SK-N-SH (cell line): ENCODE results near the gene TDP1. TPM values are rescaled to one million over a fixed set of nuclear protein-coding genes. Genes with fewer than 3 reads are reported as not detected.

ENCODE experiments used
- CTCF ChIA-PET: fragments of 300-600, 350-600 bp; formaldehyde crosslinking; extraction: SDS; loops from one replicate; lab custom pipeline; 2021; lab: Yijun Ruan, JAX
- POLR2A ChIA-PET: fragments of 350-600 bp; sonication (Branson Sonifier 250); formaldehyde crosslinking; extraction: SDS; loops from one replicate; lab custom pipeline; 2020; ENCODE audit warnings: antibody characterized with exemption, inconsistent platforms; lab: Yijun Ruan, JAX
- DNase-seq: peaks from one replicate; pipeline ENCODE4 v3.0.0; 2012
- H2AFZ ChIP-seq: fragments of 200-600 bp; sonication (generic); 2 replicates; pipeline ENCODE4 v1.8.1; 2016; ENCODE audit warnings: antibody characterized with exemption, mild to moderate bottlenecking, low read depth
- H3F3A ChIP-seq: fragments of 200-600 bp; sonication (generic); replicated peaks from 2 replicates; pipeline ENCODE3; 2016; ENCODE audit warnings: antibody characterized with exemption, mild to moderate bottlenecking; ENCODE audit not compliant: insufficient read depth
- H3K27ac ChIP-seq, 2 experiments: fragments of 200-500 bp in 1 of 2; fragments of 200-600 bp in 1 of 2; sonication (Bioruptor generic) in 1 of 2; sonication (generic), shearing (Covaris generic) in 1 of 2; 2 replicates each; pipeline versions ENCODE4 v1.5.1 to v1.6.1; 2014 to 2016; ENCODE audit warnings: low read depth in 2 of 2, inconsistent platforms in 1 of 2, low read length in 1 of 2, mild to moderate bottlenecking in 1 of 2, mixed read lengths in 1 of 2
- H3K27me3 ChIP-seq: fragments of 200-600 bp; sonication (generic), shearing (Covaris generic); 2 replicates; pipeline ENCODE4 v1.6.1; 2016; ENCODE audit warnings: mixed run types; ENCODE audit not compliant: insufficient read depth
- H3K36me3 ChIP-seq, 2 experiments: fragments of 200-500 bp in 1 of 2; fragments of 200-600 bp in 1 of 2; sonication (Bioruptor generic) in 1 of 2; sonication (generic) in 1 of 2; replicated peaks in 1 of 2; 2 replicates each; pipeline versions ENCODE3 to v1.5.1; 2014 to 2016; ENCODE audit warnings: low read length in 1 of 2, mild to moderate bottlenecking in 1 of 2; ENCODE audit not compliant: insufficient read depth in 2 of 2, control insufficient read depth in 1 of 2
- H3K4me1 ChIP-seq, 2 experiments: fragments of 200-500 bp in 1 of 2; fragments of 200-600 bp in 1 of 2; sonication (Bioruptor generic) in 1 of 2; sonication (generic), shearing (Covaris generic) in 1 of 2; 2 replicates each; pipeline versions ENCODE4 v1.5.1 to v1.6.1; 2014 to 2016; ENCODE audit warnings: low read depth in 1 of 2, low read length in 1 of 2, mixed run types in 1 of 2; ENCODE audit not compliant: insufficient read depth in 2 of 2, control insufficient read depth in 1 of 2
- H3K4me2 ChIP-seq: fragments of 200-600 bp; sonication (generic), shearing (Covaris generic); 2 replicates; pipeline ENCODE4 v1.6.1; 2017; ENCODE audit warnings: mixed run types
- H3K4me3 ChIP-seq, 2 experiments: fragments of 200-500 bp in 1 of 2; fragments of 200-600 bp in 1 of 2; sonication (Bioruptor generic) in 1 of 2; sonication (generic), shearing (Covaris generic) in 1 of 2; 2 replicates each; pipeline versions ENCODE4 v1.5.1 to v1.8.1; 2014 to 2016; ENCODE audit warnings: low read depth in 2 of 2, inconsistent platforms in 1 of 2, low read length in 1 of 2, mild to moderate bottlenecking in 1 of 2, mixed read lengths in 1 of 2, moderate library complexity in 1 of 2
- H3K79me2 ChIP-seq: fragments of 200-600 bp; sonication (generic); 2 replicates; pipeline ENCODE4 v1.8.1; 2017; ENCODE audit warnings: mild to moderate bottlenecking; ENCODE audit not compliant: insufficient read depth
- H3K9ac ChIP-seq: fragments of 200-600 bp; sonication (generic); 2 replicates; pipeline ENCODE4 v1.6.1; 2017; ENCODE audit warnings: mixed run types
- H3K9me2 ChIP-seq: fragments of 200-600 bp; sonication (generic); 2 replicates; pipeline ENCODE4 v1.6.1; 2017; ENCODE audit warnings: mixed run types
- H3K9me3 ChIP-seq: fragments of 200-600 bp; sonication (generic); 2 replicates; pipeline ENCODE4 v1.6.1; 2017; ENCODE audit warnings: mixed run types, mild to moderate bottlenecking, moderate library complexity
- H4K20me1 ChIP-seq: fragments of 200-600 bp; sonication (generic); 2 replicates; pipeline ENCODE4 v1.6.1; 2017; ENCODE audit warnings: mild to moderate bottlenecking, mixed run types; ENCODE audit not compliant: insufficient read depth
- EP300 ChIP-seq, 2 experiments: IDR thresholded peaks; 2 replicates each; pipeline versions ENCODE4 v1.4.0 to v1.6.1; 2012; ENCODE audit warnings: borderline replicate concordance in 1 of 2, low read depth in 1 of 2, low read length in 1 of 2
- FOSL2 ChIP-seq: IDR thresholded peaks from 2 replicates; pipeline ENCODE4 v1.4.0; 2012; ENCODE audit warnings: low read depth, mild to moderate bottlenecking, moderate library complexity, borderline replicate concordance
- GABPA ChIP-seq: IDR thresholded peaks from 2 replicates; pipeline ENCODE4 v1.4.0; 2012; ENCODE audit warnings: low read depth, mild to moderate bottlenecking
- GATA2 ChIP-seq: sonication (generic); formaldehyde crosslinking; IDR thresholded peaks from 2 replicates; pipeline ENCODE4 v1.5.0; 2020; ENCODE audit warnings: mild to moderate bottlenecking, missing genetic modification reagents
- MEF2A ChIP-seq: IDR thresholded peaks from 2 replicates; pipeline ENCODE4 v1.4.0; 2012; ENCODE audit warnings: low read depth, borderline replicate concordance
- RAD21 ChIP-seq: IDR thresholded peaks from 2 replicates; pipeline ENCODE4 v1.6.1; 2012; ENCODE audit warnings: mild to moderate bottlenecking, low read length
- RCOR1 ChIP-seq: fragments of 150-350 bp; IDR thresholded peaks from 2 replicates; pipeline ENCODE4 v1.6.1; 2017; ENCODE audit warnings: antibody characterized with exemption, low read length
- RFX5 ChIP-seq: IDR thresholded peaks from 2 replicates; pipeline ENCODE4 v1.6.1; 2012; ENCODE audit warnings: mild to moderate bottlenecking, improper control_type of control experiment, low read length
- SMC3 ChIP-seq: IDR thresholded peaks from 2 replicates; pipeline ENCODE4 v1.6.1; 2012; ENCODE audit warnings: low read depth, low read length, improper control_type of control experiment
- TAF1 ChIP-seq: IDR thresholded peaks from 2 replicates; pipeline ENCODE4 v1.6.1; 2012; ENCODE audit warnings: low read depth, mild to moderate bottlenecking, low read length, moderate library complexity, borderline replicate concordance
- TCF12 ChIP-seq: IDR thresholded peaks from 2 replicates; pipeline ENCODE4 v1.4.0; 2012
- TEAD4 ChIP-seq: IDR thresholded peaks from 2 replicates; pipeline ENCODE4 v1.4.0; 2012; ENCODE audit warnings: mild to moderate bottlenecking, borderline replicate concordance; ENCODE audit not compliant: insufficient read depth
- USF1 ChIP-seq: IDR thresholded peaks from 2 replicates; pipeline ENCODE4 v1.4.0; 2012; ENCODE audit warnings: low read depth, borderline replicate concordance
- YY1 ChIP-seq: IDR thresholded peaks from 2 replicates; pipeline ENCODE4 v1.4.0; 2012; ENCODE audit warnings: low read depth, mild to moderate bottlenecking
- ZBTB33 ChIP-seq: IDR thresholded peaks from 2 replicates; pipeline ENCODE4 v1.4.0; 2012; ENCODE audit warnings: low read depth, borderline replicate concordance
- WGBS: methylation state at CpG from one replicate; pipeline ENCODE4 v1.1.6; 2017; ENCODE audit warnings: low lambda C conversion rate; 5-methylcytosine and 5-hydroxymethylcytosine counted together
- polyA plus RNA-seq, 3 experiments: library from polyadenylated mRNA; depleted of rRNA; stranded (reverse); fragments of >200 nt; gene quantifications; 2 replicates each; pipeline ENCODE4 v1.2.3, GENCODE V29; 2012
- TF ChIP-seq, protein P1 (sequence below): fragments of 150-350 bp; IDR thresholded peaks from 2 replicates; pipeline ENCODE4 v1.6.1; 2016; ENCODE audit warnings: mild to moderate bottlenecking, low read depth, low read length
- TF ChIP-seq, protein P2 (sequence below): IDR thresholded peaks from 2 replicates; pipeline ENCODE4 v1.4.0; 2012; ENCODE audit warnings: low read depth

The TDP1 gene
- polyA plus RNA-seq, 1 of the 3 experiments (the other 2 are of a cell fraction): 14.5 TPM

GRCh38 chr14:89957376-89957775, 1.6 kb downstream of the TDP1 start:
- no peak overlapping the region for H2AFZ ChIP-seq
- DNase-seq: no peak
- H3K4me2 ChIP-seq: peak overlapping the region; percentile 90
- POLR2A ChIA-PET: no interaction called here
- whole genome bisulfite sequencing: 50% methylated on average over 1 of the region's 1 CpG
- peak overlapping the region in 1 of 2 experiments; percentile 89; a peak in 1 of 4 replicates for H3K4me3 ChIP-seq
- H3K9ac ChIP-seq: peak overlapping the region; percentile 92; the same call in 1 of the 2 replicates
- peaks cover 24% of the 10 kb centered on the region for H3F3A ChIP-seq
- H3K9me2 ChIP-seq: no peaks in the 10 kb centered on the region
- peaks cover 10 to 11% of the 10 kb centered on the region in 2 experiments; a peak in 3 of 4 replicates for H3K4me1 ChIP-seq
- CTCF ChIA-PET: interaction anchor here (1.5 to 12.3 kb wide), 5 partner anchors 15 to 278 kb away, joined by 3 to 112 read pairs (median 10); no protein-coding TSS in a partner anchor
- no peaks in the 10 kb centered on the region for H3K9me3 ChIP-seq
- H3K36me3 ChIP-seq: peaks cover 21 to 23% of the 10 kb centered on the region in 2 experiments
- TF ChIP-seq RCOR1: no peak
- H3K27me3 ChIP-seq: no peaks in the 10 kb centered on the region
- peaks cover 72% of the 10 kb centered on the region; the same call in 1 of the 2 replicates for H3K79me2 ChIP-seq
- H3K27ac ChIP-seq: peak overlapping the region in 1 of 2 experiments; percentile 94; a peak in 1 of 4 replicates
- H4K20me1 ChIP-seq: peaks cover 3% of the 10 kb centered on the region; the same call in 1 of the 2 replicates

GRCh38 chr14:89957791-89958190, 2.1 kb downstream of the TDP1 start:
- no peaks in the 10 kb centered on the region for H3K9me2 ChIP-seq
- TF ChIP-seq, protein P1, sequence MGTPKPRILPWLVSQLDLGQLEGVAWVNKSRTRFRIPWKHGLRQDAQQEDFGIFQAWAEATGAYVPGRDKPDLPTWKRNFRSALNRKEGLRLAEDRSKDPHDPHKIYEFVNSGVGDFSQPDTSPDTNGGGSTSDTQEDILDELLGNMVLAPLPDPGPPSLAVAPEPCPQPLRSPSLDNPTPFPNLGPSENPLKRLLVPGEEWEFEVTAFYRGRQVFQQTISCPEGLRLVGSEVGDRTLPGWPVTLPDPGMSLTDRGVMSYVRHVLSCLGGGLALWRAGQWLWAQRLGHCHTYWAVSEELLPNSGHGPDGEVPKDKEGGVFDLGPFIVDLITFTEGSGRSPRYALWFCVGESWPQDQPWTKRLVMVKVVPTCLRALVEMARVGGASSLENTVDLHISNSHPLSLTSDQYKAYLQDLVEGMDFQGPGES: no peak
- TF ChIP-seq, protein P2, sequence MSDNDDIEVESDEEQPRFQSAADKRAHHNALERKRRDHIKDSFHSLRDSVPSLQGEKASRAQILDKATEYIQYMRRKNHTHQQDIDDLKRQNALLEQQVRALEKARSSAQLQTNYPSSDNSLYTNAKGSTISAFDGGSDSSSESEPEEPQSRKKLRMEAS: no peak
- TF ChIP-seq USF1 (no peak), RFX5 (no peak), GATA2 (CRISPR knock-in tag) (no peak), SMC3 (no peak), TEAD4 (no peak), ZBTB33 (no peak), GABPA (no peak), YY1 (no peak), TAF1 (no peak), MEF2A (no peak), EP300 (IDR thresholded peaks at IDR 0.05; ENCODE audit: borderline replicate concordance in 1 of 2, low read depth in 1 of 2, low read length in 1 of 2) (no peak), TCF12 (no peak), RAD21 (no peak), FOSL2 (no peak)
- H3K36me3 ChIP-seq: peaks cover 23% of the 10 kb centered on the region in 2 experiments
- H3K4me2 ChIP-seq: no peak overlapping the region
- CTCF ChIA-PET: interaction anchor here (1.5 to 12.3 kb wide), 4 partner anchors 15 to 277 kb away, joined by 3 to 112 read pairs (median 14); no protein-coding TSS in a partner anchor
- H2AFZ ChIP-seq: no peak overlapping the region
- H4K20me1 ChIP-seq: peaks cover 3% of the 10 kb centered on the region; the same call in 1 of the 2 replicates
- WGBS: 85% methylated on average over 7 of the region's 8 CpGs
- H3K9ac ChIP-seq: no peak overlapping the region
- no peaks in the 10 kb centered on the region for H3K27me3 ChIP-seq
- peaks cover 72% of the 10 kb centered on the region; the same call in 1 of the 2 replicates for H3K79me2 ChIP-seq
- POLR2A ChIA-PET: no interaction called here
- no peak overlapping the region for H3K4me3 ChIP-seq
- DNase-seq: no peak
- peaks cover 24% of the 10 kb centered on the region for H3F3A ChIP-seq
- H3K4me1 ChIP-seq: peaks cover 10 to 11% of the 10 kb centered on the region in 2 experiments; a peak in 3 of 4 replicates
- no peaks in the 10 kb centered on the region for H3K9me3 ChIP-seq
- H3K27ac ChIP-seq: no peak overlapping the region
